Neural crest cell (in vitro differentiated cells): ENCODE data around the gene B4GALT2. TPM values are rescaled to one million over a fixed set of nuclear protein-coding genes. Genes with fewer than 3 reads are reported as not detected.
A peak's percentile ranks its signal among the peaks of the same experiment; 100 is the strongest.

Experiments
- DNase-seq: peaks from one replicate; pipeline ENCODE4 v3.0.0; 2021; ENCODE audit warnings: low read depth, mixed read lengths, low spot score
- H3K27ac Mint-ChIP-seq: one replicate; pipeline ENCODE4 v1.8.0; 2021; ENCODE audit warnings: mild to moderate bottlenecking, mixed read lengths; ENCODE audit not compliant: unreplicated experiment
- H3K27me3 Mint-ChIP-seq: 2 replicates; pipeline ENCODE4 v1.8.0; 2021; ENCODE audit warnings: low read depth, mild to moderate bottlenecking, mixed read lengths
- H3K36me3 Mint-ChIP-seq: 2 replicates; pipeline ENCODE4 v1.8.0; 2021; ENCODE audit warnings: low read depth, mild to moderate bottlenecking, mixed read lengths
- H3K4me1 Mint-ChIP-seq: 2 replicates; pipeline ENCODE4 v1.8.0; 2021; ENCODE audit warnings: mixed read lengths
- H3K4me3 Mint-ChIP-seq: one replicate; pipeline ENCODE4 v1.8.0; 2021; ENCODE audit warnings: mild to moderate bottlenecking, mixed read lengths
- H3K9me3 Mint-ChIP-seq: 2 replicates; pipeline ENCODE4 v1.8.0; 2021; ENCODE audit warnings: mixed read lengths
- CTCF ChIP-seq: fragments of 200-600 bp; sonication (generic); conservative IDR thresholded peaks from 2 replicates; pipeline ENCODE4 v1.5.0; 2021; ENCODE audit warnings: antibody characterized with exemption, mild to moderate bottlenecking
- total RNA-seq: library from RNA; stranded (reverse); gene quantifications from 2 replicates; pipeline ENCODE4 v1.2.1, GENCODE V29; 2021

Gene B4GALT2
- total RNA-seq, 1 donor from 2014 or later, result 88.7 TPM

GRCh38 chr1:43999455-43999854 lies 20.4 kb downstream of the B4GALT2 start:
- Mint-ChIP-seq H3K9me3 (no peaks in the 10 kb centered on the region), H3K4me1 (peaks cover 11% of the 10 kb centered on the region), H3K27ac (peak overlapping the region; percentile 71), H3K4me3 (no peak overlapping the region), H3K27me3 (no peaks in the 10 kb centered on the region), H3K36me3 (no peaks in the 10 kb centered on the region)
- TF ChIP-seq CTCF, result no peak
- no peak for DNase-seq

- TF ChIP-seq CTCF, result no peak
- no peak overlapping the region for H3K27ac Mint-ChIP-seq
- no peak for DNase-seq
These were observed 21.2 kb downstream of the B4GALT2 start for GRCh38 chr1:44000122-44000665.

GRCh38 chr1:44002165-44002564 lies 23.2 kb downstream of the B4GALT2 start:
- no peak for TF ChIP-seq CTCF
- Mint-ChIP-seq H3K4me1 (peaks cover 6% of the 10 kb centered on the region), H3K27me3 (no peaks in the 10 kb centered on the region), H3K9me3 (no peaks in the 10 kb centered on the region), H3K27ac (no peak overlapping the region), H3K4me3 (no peak overlapping the region), H3K36me3 (no peaks in the 10 kb centered on the region)
- no peak for DNase-seq

More at GRCh38 chr1:44000122-44000665, 21.2 kb downstream of the B4GALT2 start:
- H3K36me3 Mint-ChIP-seq, result no peaks in the 10 kb centered on the region
- H3K27me3 Mint-ChIP-seq, result no peaks in the 10 kb centered on the region
- H3K9me3 Mint-ChIP-seq, result no peaks in the 10 kb centered on the region
- H3K4me1 Mint-ChIP-seq, result peaks cover 8% of the 10 kb centered on the region
- no peak overlapping the region for H3K4me3 Mint-ChIP-seq

GRCh38 chr1:44002606-44003157 lies 23.7 kb downstream of the B4GALT2 start:
- H3K9me3 Mint-ChIP-seq, result no peaks in the 10 kb centered on the region
- H3K4me1 Mint-ChIP-seq, result peaks cover 6% of the 10 kb centered on the region
- no peaks in the 10 kb centered on the region for H3K27me3 Mint-ChIP-seq
- DNase-seq, result no peak
- H3K27ac Mint-ChIP-seq, result no peak overlapping the region
- no peaks in the 10 kb centered on the region for H3K36me3 Mint-ChIP-seq
- H3K4me3 Mint-ChIP-seq, result no peak overlapping the region
- peak; percentile 44 for TF ChIP-seq CTCF

- no peaks in the 10 kb centered on the region for H3K27me3 Mint-ChIP-seq
- peaks cover 21% of the 10 kb centered on the region for H3K4me1 Mint-ChIP-seq
- no peak overlapping the region for H3K27ac Mint-ChIP-seq
- H3K9me3 Mint-ChIP-seq, result no peaks in the 10 kb centered on the region
- H3K4me3 Mint-ChIP-seq, result no peak overlapping the region
- DNase-seq, result no peak
- no peak for TF ChIP-seq CTCF
- no peaks in the 10 kb centered on the region for H3K36me3 Mint-ChIP-seq
These were observed 29.2 kb downstream of the B4GALT2 start for GRCh38 chr1:44008259-44008658.
